Uterus (tissue), 4 donors: ENCODE measurements around the gene PMM2. TPM values are rescaled to one million over a fixed set of nuclear protein-coding genes. Genes with fewer than 3 reads are reported as not detected.
"Not testable (repeated sequence)": the region's sequence is repeated elsewhere in the genome, so short reads cannot be mapped to it uniquely, and the experiment has no call there.

Source experiments
- DNase-seq, 2 donors: peaks; one replicate each; pipeline ENCODE4 v3.0.0-alpha.2; 2019 to 2020
- H3K27ac ChIP-seq, 2 donors: fragments of 200-600 bp; sonication (generic); 1 replicate in 1 of 2; 2 replicates in 1 of 2; pipeline ENCODE4 v1.5.1; 2016 to 2018
- H3K27me3 ChIP-seq, 2 donors: fragments of 200-600 bp; sonication (generic); one replicate each; pipeline ENCODE4 v1.5.1; 2018 to 2019; ENCODE audit warnings: control low read depth in 1 of 2
- H3K36me3 ChIP-seq, 2 donors: fragments of 200-600 bp; sonication (generic); one replicate each; pipeline ENCODE4 v1.5.1; 2019; ENCODE audit warnings: control low read depth in 1 of 2
- H3K4me1 ChIP-seq, 2 donors: fragments of 200-600 bp; sonication (generic); one replicate each; pipeline ENCODE4 v1.5.1; 2018 to 2019; ENCODE audit warnings: control low read depth in 1 of 2
- H3K4me3 ChIP-seq, 2 donors: fragments of 200-600 bp; sonication (generic); 1 replicate in 1 of 2; 2 replicates in 1 of 2; pipeline ENCODE4 v1.5.1; 2018 to 2019; ENCODE audit warnings: mild to moderate bottlenecking in 1 of 2
- H3K9me3 ChIP-seq, 2 donors: fragments of 200-600 bp; sonication (generic); one replicate each; pipeline ENCODE4 v1.5.1; 2019; ENCODE audit warnings: control low read depth in 1 of 2
- CTCF ChIP-seq, 4 experiments: fragments of 200-600 bp in 2 of 4; fragments of 450-650 bp in 2 of 4; sonication (generic) in 2 of 4; IDR thresholded peaks; one replicate each; pipeline ENCODE4 v1.5.1; 2016 to 2019; ENCODE audit warnings: antibody characterized with exemption in 4 of 4, mild to moderate bottlenecking in 2 of 4, moderate library complexity in 1 of 4
- POLR2A ChIP-seq, 2 donors: fragments of 450-650 bp; IDR thresholded peaks; one replicate each; pipeline ENCODE4 v1.6.1; 2016; ENCODE audit warnings: antibody characterized with exemption in 2 of 2, mild to moderate bottlenecking in 1 of 2, moderate library complexity in 1 of 2
- intact Hi-C: fragments of 100-400 bp; cut with DNase I; formaldehyde crosslinking; loops from one replicate; pipeline ENCODE4 v1.15.1; 2023; ENCODE audit warnings: low total_unique reads
- total RNA-seq, 4 donors: library from RNA; depleted of rRNA in 3 of 4; stranded (reverse); fragments of >200 nt in 3 of 4; gene quantifications; one replicate each; pipeline versions ENCODE4 v1.1.0 to v1.2.4, GENCODE V29; 2014 to 2023
- donor health status: DM: yes; HTN: yes; CAD: no.

Gene PMM2
- 10 to 100 TPM; 19.0 to 41.6 (median 27.5) TPM for total RNA-seq

GRCh38 chr16:8797364-8798173 lies at the start of gene PMM2, which contains the start of gene TMEM186:
Gene PMM2 (plus strand): TSS chr16:8797839. CDS start chr16:8797883, 44 bp downstream.
Gene TMEM186 (minus strand): TSS chr16:8797639. CDS start chr16:8797614, 25 bp downstream.
- TF ChIP-seq CTCF (IDR thresholded peaks at IDR 0.05) = peak in 2 of 4 experiments; percentile 5 to 41
- TF ChIP-seq POLR2A (IDR thresholded peaks at IDR 0.05) = peak; percentile 30 to 49
- Histone ChIP-seq H3K9me3 (no peaks in the 10 kb centered on the region), H3K27ac (peak within 1 kb of the TSS; percentile 59 to 86), H3K27me3 (no peaks in the 10 kb centered on the region), H3K4me3 (peak within 1 kb of the TSS; percentile 92 to 98), H3K36me3 (no peaks in the 10 kb centered on the region), H3K4me1 (peaks cover 0 to 6% of the 10 kb centered on the region in 2 donors)
- intact Hi-C loops = no loop called here
- DNase-seq = peak; percentile 94 to 95

- H3K27me3 ChIP-seq, H3K4me3 ChIP-seq, H3K4me1 ChIP-seq, DNase-seq, H3K9me3 ChIP-seq, H3K36me3 ChIP-seq, intact Hi-C loops, H3K27ac ChIP-seq: not testable (repeated sequence)
Measured at GRCh38 chr16:8748944-8749343, 48.7 kb upstream of the PMM2 start.

- H3K36me3 ChIP-seq = no peaks in the 10 kb centered on the region
- H3K4me1 ChIP-seq = no peaks in the 10 kb centered on the region
- DNase-seq = no peak
- no peaks in the 10 kb centered on the region for H3K27me3 ChIP-seq
- TF ChIP-seq POLR2A (IDR thresholded peaks at IDR 0.05) (no peak), CTCF (IDR thresholded peaks at IDR 0.05) (no peak)
- intact Hi-C loops = no loop called here
- H3K4me3 ChIP-seq = no peak overlapping the region
- H3K27ac ChIP-seq = no peak overlapping the region
- H3K9me3 ChIP-seq = no peaks in the 10 kb centered on the region
Measured at GRCh38 chr16:8751481-8752311, 45.9 kb upstream of the PMM2 start.

GRCh38 chr16:8752706-8753105 lies 44.9 kb upstream of the PMM2 start:
- intact Hi-C loops = no loop called here
- DNase-seq = no peak
- Histone ChIP-seq H3K4me3 (no peak overlapping the region), H3K27ac (no peak overlapping the region), H3K27me3 (no peaks in the 10 kb centered on the region), H3K9me3 (no peaks in the 10 kb centered on the region), H3K36me3 (no peaks in the 10 kb centered on the region), H3K4me1 (no peaks in the 10 kb centered on the region)
- TF ChIP-seq POLR2A (IDR thresholded peaks at IDR 0.05) (no peak), CTCF (IDR thresholded peaks at IDR 0.05) (no peak)

- no peaks in the 10 kb centered on the region for H3K27me3 ChIP-seq
- DNase-seq = no peak
- no peak overlapping the region for H3K27ac ChIP-seq
- no peaks in the 10 kb centered on the region for H3K9me3 ChIP-seq
- H3K36me3 ChIP-seq = no peaks in the 10 kb centered on the region
- intact Hi-C loops = no loop called here
- no peak for TF ChIP-seq CTCF (IDR thresholded peaks at IDR 0.05)
- TF ChIP-seq POLR2A (IDR thresholded peaks at IDR 0.05) = no peak
- no peaks in the 10 kb centered on the region for H3K4me1 ChIP-seq
- no peak overlapping the region for H3K4me3 ChIP-seq
Measured at GRCh38 chr16:8753416-8754054, 44.1 kb upstream of the PMM2 start.
